Sigmoid colon (tissue), 4 donors: ENCODE measurements around the gene TEKT3.

Source experiments
- CTCF ChIP-seq, 4 experiments: fragments of 450-650 bp in 3 of 4; fragments of 200-600 bp in 1 of 4; IDR thresholded peaks; one replicate each; pipeline ENCODE4 v1.5.1; 2016 to 2019; ENCODE audit warnings: antibody characterized with exemption in 4 of 4, mild to moderate bottlenecking in 3 of 4, moderate library complexity in 2 of 4
- POLR2A ChIP-seq, 2 donors: fragments of 450-650 bp; IDR thresholded peaks; one replicate each; pipeline ENCODE4 v1.6.1; 2016; ENCODE audit warnings: antibody characterized with exemption in 2 of 2, mild to moderate bottlenecking in 2 of 2, moderate library complexity in 2 of 2
- POLR2AphosphoS5 ChIP-seq, 4 donors: sonication (generic); formaldehyde crosslinking; IDR thresholded peaks; one replicate each; pipeline ENCODE4 v1.6.1; 2017; ENCODE audit warnings: antibody characterized with exemption in 4 of 4

- no peak for TF ChIP-seq CTCF (IDR thresholded peaks at IDR 0.05)
- no peak for TF ChIP-seq POLR2A (IDR thresholded peaks at IDR 0.05)
- no peak for TF ChIP-seq POLR2AphosphoS5 (IDR thresholded peaks at IDR 0.05)
Measured at GRCh38 chr17:15298176-15298575, 43.2 kb downstream of the TEKT3 start.
